ENCODE data around the gene CNGA2.
A peak's percentile ranks its signal among the peaks of the same experiment; 100 is the strongest.

Gene CNGA2

GRCh38 chrX:151712253-151712652 lies 22.3 kb upstream of the CNGA2 start:
- no peak for DNase-seq

DNA sequence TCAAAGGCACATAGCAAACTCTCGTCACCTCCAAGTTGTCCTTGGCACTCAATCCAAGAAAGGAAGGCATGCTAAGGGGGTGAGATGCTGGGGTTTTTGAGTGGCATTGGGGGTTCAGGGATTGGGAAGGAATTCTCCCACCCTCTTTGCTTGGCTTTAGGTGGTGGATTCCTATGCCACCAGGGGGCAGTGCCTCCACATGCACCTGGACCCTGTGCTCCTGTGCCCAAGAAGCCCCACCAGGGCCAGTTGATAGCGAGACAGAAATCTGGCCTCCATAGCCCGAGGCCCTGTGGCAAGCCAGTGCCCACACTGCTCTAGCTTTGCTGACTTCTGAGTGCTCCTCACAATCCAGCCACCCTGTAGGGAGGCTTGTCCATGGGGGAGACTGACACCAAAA lies 20.7 kb upstream of the CNGA2 start:
- peak; percentile 1 for DNase-seq

GRCh38 chrX:151714362-151714761 lies 20.2 kb upstream of the CNGA2 start:
- no peak for DNase-seq

DNA sequence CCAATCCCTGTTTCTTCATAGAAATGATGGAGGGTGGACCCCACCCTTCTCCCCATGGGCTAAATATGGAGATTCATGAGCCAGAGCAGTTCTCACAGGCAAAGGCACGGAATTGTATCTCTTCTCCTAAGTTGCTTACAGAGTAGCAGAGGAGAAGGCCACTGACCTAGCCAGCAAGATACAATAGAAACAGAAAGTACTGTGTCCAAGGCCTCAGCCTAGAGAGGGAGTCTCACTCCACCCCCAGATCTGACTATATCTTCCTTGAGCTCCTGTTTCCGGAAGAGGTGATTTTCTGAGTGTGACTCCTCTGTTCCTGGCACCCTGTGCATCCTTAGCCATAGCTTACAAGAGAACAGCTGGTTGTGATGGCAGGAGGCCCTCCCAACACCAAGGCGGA lies 18.8 kb upstream of the CNGA2 start, which contains the start of gene FATE1:
FATE1 (plus strand) TSS at position 284 of the 400 bp plus-strand sequence; CDS start at position 369, 85 bp downstream.
- DNase-seq, result no peak

GRCh38 chrX:151722241-151722846 lies 12.2 kb upstream of the CNGA2 start:
- peak; percentile 17 for DNase-seq

DNA sequence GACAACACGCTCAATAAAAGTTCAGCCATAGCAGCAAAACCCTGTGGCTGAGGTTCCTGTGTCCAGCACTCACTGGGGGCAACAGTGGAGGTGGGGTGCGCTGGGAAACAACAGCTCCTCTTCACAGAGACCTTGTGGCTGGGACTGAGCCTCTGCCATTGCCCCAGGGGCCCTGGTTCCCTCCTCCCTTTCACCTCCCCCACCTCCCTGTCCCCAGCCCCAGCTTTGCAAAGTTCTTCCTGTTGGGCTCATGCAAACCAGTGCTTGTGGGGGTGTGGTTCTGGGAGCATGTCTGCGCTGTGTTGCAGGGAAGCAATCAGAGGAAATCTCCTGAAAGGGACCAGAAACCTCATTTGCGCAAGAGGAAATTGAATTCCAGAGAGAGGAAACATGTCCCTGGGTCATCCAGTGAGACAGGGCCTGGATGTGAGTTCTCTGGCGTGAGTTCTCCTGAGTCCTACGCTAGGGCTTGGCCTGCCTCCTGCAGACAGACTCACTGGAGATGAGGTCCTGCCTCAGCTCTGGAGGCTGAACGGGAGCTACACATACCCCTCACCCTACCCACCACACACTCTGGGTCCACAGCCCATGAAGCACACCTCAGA lies 11.3 kb upstream of the CNGA2 start:
- DNase-seq, result no peak

DNA sequence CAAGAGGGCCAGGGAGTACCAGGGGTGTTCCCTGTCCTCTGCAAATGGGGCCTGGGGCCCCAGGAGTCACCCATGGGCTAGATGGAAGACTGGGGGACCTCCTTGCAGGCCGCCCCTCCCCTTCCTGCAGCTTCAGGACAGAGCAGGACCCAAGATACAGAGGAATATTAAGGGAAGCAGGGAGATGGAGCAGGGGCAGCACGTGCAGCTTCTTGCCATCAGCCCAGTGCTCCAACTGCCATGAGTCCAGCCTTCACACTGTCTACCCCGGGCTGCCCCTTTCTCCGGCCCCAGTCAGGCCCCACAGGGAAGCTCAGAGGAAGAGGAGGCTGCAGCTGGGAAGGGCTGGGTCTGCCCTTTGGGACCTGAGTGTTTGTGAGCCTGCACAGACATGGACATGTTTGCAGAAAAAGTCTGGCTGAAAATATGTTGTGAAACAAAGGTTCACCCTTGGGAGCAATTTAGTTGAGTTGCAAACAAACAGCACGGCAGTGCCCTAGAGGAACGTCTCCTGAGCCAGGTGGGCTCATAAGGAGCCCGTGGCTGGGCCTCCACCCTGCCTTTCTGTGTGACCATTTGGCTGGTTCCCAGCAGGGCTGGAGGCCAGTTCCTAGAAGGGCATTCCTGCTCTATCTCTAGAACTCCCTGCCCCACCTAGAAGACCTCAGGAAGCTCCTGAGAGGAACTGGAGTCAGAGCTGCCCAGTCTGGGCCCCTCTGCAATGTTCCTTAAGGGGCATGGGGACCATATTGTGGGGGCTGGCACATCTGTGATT lies 9.8 kb upstream of the CNGA2 start:
- no peak for DNase-seq

DNA sequence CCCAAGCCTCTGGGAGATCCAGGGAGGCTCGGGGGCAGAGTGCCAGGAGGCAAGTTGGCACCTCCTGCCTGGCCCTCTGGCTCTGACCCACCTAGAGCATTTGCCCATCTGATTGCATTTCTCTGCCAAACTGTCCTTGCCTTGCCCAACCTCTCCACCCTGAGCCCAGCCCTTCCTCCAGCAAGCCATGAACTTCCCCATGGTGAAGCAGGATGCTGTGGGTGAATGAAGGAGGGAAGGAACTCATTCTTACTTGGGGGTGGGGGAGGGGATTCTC lies 9.3 kb upstream of the CNGA2 start:
- no peak for DNase-seq

DNA sequence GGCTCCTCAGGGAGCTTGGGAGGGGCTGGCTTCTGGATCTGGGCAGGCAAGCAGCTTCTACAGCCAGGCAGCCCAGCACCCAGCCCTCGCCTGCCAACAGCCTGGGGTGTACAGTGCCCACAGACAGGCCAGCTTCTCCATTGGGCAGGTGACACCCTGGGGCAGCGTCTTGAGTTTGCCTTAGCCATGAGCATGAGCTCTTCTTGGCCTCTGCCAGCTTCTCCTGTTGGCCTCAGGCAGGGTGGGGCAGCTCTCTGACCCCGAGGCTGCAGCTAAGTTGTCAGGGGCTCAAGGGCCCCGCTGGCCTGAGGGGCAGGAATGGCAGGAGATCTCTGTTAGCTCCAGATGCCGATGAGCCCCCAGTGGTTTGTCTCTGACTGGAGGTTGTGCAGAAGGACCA lies 7.8 kb upstream of the CNGA2 start:
- DNase-seq, result no peak

GRCh38 chrX:151727346-151727745 lies 7.2 kb upstream of the CNGA2 start:
- no peak for DNase-seq

GRCh38 chrX:151729056-151729725 lies 5.4 kb upstream of the CNGA2 start:
- DNase-seq, result no peak

- no peak for DNase-seq
These were observed 673 bp downstream of the CNGA2 start for GRCh38 chrX:151735219-151735618.

- no peak for DNase-seq
These were observed 2.1 kb downstream of the CNGA2 start for GRCh38 chrX:151736685-151737084.

- DNase-seq, result no peak
These were observed 2.9 kb downstream of the CNGA2 start for GRCh38 chrX:151737494-151737893.

DNA sequence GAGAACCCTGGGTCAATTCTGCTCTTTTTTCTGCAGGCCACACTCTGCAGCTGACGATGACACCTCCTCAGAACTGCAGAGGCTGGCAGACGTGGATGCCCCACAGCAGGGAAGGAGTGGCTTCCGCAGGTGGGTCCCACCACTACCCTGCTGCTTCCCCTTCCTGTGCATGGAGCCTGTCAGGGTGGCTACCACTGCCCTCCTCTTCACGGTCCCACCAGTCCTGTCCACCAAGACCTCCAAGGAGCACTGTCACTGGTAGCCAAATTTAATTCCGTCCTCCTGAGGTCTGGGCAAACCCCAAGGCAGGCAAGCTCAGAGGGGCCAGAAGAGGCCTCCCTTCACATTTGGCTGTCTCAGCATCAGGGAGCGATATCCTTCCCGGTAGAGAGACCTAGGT lies 4.2 kb downstream of the CNGA2 start:
- DNase-seq, result no peak

- no peak for DNase-seq
These were observed 7.1 kb downstream of the CNGA2 start for GRCh38 chrX:151741606-151742005.

DNA sequence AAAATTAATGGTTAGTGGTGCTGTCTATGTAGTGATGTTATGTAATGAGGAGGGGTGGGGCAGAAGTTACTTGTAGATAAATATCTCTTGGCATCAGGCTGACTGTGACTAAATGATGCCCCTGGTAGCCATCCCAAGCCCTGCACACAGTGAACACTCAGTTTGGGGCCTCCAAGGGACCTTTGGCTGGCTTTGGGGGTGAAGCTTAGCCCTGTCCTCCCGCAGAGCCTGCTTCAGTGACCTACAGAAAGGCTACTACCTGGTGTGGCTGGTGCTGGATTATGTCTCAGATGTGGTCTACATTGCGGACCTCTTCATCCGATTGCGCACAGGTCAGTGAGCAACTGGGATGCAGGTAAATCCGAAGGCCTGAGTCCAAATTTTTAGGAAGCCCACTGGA lies 7.8 kb downstream of the CNGA2 start:
- no peak for DNase-seq

GRCh38 chrX:151743651-151744470 lies 9.3 kb downstream of the CNGA2 start:
- no peak for DNase-seq

GRCh38 chrX:151745651-151746050 lies 11.1 kb downstream of the CNGA2 start:
- DNase-seq, result no peak

DNA sequence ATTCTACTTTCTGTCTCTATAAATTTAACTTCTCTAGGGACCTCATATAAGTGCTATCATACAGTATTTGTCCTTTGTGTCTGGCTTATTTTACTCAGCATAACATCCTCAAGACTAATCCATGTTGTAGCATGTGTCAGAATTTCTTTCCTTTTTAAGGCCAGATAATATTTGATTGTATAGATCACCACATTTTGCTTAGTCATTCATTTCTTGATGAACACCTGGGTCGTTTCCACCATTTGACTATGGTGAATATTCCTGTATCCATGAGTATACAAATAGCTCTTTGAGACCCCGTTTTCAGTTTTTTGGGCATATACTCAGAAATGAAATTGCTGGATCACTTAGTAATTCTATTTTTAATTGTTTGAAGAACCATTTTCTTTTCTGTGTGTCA lies 12.0 kb downstream of the CNGA2 start:
- no peak for DNase-seq

GRCh38 chrX:151750511-151750910 lies 16.0 kb downstream of the CNGA2 start:
- no peak for DNase-seq

DNA sequence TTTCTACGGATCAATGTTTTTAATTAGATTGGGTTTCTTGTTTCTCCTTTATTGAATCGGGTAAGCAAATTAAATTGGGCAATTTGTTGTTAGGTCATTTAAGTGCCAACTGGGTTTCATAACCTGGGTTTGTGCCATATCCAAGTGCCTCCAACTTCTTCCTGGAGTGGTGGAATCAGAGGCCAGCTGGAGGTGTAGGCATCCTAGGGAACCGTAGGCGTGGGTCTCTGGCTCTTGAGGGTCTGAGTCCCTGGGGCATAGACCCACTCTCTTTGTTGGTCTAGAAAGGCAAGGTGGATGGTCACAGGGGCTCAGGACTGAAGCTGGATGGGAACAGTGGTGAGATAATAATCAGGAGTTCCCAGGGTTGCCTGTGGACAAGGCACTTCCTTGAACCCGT lies 18.3 kb downstream of the CNGA2 start:
- no peak for DNase-seq
